Activated naive CD8-positive, alpha-beta T cell treated with anti-CD3 and anti-CD28 coated beads, Interleukin-2, amount 50 U/mL, for 24 hours (primary cell): ENCODE results near the gene ZNF19.

ENCODE experiments used
- ATAC-seq: fragments of 150-1000 bp; cut with Tn5 transposase; one replicate; pipeline ENCODE4 v1.10.0; 2021
- DNase-seq: peaks from one replicate; pipeline ENCODE4 v3.0.0; 2021
- H3K27ac Mint-ChIP-seq: one replicate; pipeline ENCODE4 v1.8.0; 2021; ENCODE audit warnings: mild to moderate bottlenecking, mixed read lengths
- H3K27me3 Mint-ChIP-seq: one replicate; pipeline ENCODE4 v1.8.0; 2021; ENCODE audit warnings: mixed read lengths
- H3K36me3 Mint-ChIP-seq: one replicate; pipeline ENCODE4 v1.8.0; 2021; ENCODE audit warnings: low read depth, mixed read lengths
- H3K4me1 Mint-ChIP-seq: one replicate; pipeline ENCODE4 v1.8.0; 2021; ENCODE audit warnings: mixed read lengths
- H3K4me3 Mint-ChIP-seq: one replicate; pipeline ENCODE4 v1.8.0; 2021; ENCODE audit warnings: mild to moderate bottlenecking, moderate library complexity, mixed read lengths
- H3K9me3 Mint-ChIP-seq: one replicate; pipeline ENCODE4 v1.8.0; 2021; ENCODE audit warnings: mixed read lengths

ZNF19 gene

GRCh38 chr16:71424626-71425025 lies 64.5 kb downstream of the ZNF19 start:
- H3K27me3 Mint-ChIP-seq = peaks cover 52% of the 10 kb centered on the region
- H3K4me1 Mint-ChIP-seq = no peaks in the 10 kb centered on the region
- DNase-seq (no peak), ATAC-seq (no peak)
- H3K9me3 Mint-ChIP-seq = no peaks in the 10 kb centered on the region
- no peak overlapping the region for H3K27ac Mint-ChIP-seq
- H3K4me3 Mint-ChIP-seq = no peak overlapping the region
- no peaks in the 10 kb centered on the region for H3K36me3 Mint-ChIP-seq

- H3K27me3 Mint-ChIP-seq = peaks cover 50% of the 10 kb centered on the region
Observed at GRCh38 chr16:71423865-71424264, 65.3 kb downstream of the ZNF19 start.

More at GRCh38 chr16:71423865-71424264, 65.3 kb downstream of the ZNF19 start:
- H3K36me3 Mint-ChIP-seq = no peaks in the 10 kb centered on the region
- H3K27ac Mint-ChIP-seq = no peak overlapping the region
- no peaks in the 10 kb centered on the region for H3K9me3 Mint-ChIP-seq
- H3K4me1 Mint-ChIP-seq = no peaks in the 10 kb centered on the region
- no peak for ATAC-seq
- no peak for DNase-seq
- H3K4me3 Mint-ChIP-seq = no peak overlapping the region
